OCI-LY7 (cell line): ENCODE results near the gene DUS1L.

ENCODE experiments used
- EZH2phosphoT487 ChIP-seq: fragments of 200-600 bp; sonication (generic); IDR thresholded peaks from 2 replicates; pipeline ENCODE4 v1.6.1; 2018; ENCODE audit warnings: low read depth, borderline replicate concordance, mild to moderate bottlenecking, mixed run types, antibody characterized with exemption, low read length, moderate library complexity, mixed read lengths
- TF ChIP-seq, protein P1 (sequence below): fragments of 200-600 bp; sonication (generic); conservative IDR thresholded peaks from 2 replicates; pipeline ENCODE4 v1.5.1; 2014; ENCODE audit warnings: mild to moderate bottlenecking, antibody characterized with exemption, low read length, moderate library complexity, mixed read lengths

DNA sequence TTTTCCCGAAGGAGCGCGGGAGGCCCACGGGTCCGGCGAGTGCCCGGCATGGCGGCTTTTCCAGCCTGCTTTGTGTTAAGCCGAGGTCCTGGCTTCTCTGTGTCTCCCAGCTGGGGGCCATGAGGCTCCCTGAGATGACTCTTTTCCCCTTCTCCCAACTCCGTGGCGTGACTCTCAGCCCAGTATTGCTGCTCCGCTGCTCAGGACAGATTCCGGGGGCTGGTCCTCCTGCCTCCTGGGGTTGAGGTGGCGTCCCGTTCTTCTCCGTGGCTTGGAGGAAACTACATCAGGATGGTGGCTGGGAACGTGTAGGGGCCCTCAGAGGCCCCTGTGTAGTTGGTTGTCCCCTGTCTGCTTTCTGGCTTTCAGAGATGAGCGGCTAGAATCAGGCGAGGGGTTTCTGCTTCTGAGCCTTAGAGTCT, 13.0 kb downstream of the DUS1L start:
- TF ChIP-seq, protein P1, sequence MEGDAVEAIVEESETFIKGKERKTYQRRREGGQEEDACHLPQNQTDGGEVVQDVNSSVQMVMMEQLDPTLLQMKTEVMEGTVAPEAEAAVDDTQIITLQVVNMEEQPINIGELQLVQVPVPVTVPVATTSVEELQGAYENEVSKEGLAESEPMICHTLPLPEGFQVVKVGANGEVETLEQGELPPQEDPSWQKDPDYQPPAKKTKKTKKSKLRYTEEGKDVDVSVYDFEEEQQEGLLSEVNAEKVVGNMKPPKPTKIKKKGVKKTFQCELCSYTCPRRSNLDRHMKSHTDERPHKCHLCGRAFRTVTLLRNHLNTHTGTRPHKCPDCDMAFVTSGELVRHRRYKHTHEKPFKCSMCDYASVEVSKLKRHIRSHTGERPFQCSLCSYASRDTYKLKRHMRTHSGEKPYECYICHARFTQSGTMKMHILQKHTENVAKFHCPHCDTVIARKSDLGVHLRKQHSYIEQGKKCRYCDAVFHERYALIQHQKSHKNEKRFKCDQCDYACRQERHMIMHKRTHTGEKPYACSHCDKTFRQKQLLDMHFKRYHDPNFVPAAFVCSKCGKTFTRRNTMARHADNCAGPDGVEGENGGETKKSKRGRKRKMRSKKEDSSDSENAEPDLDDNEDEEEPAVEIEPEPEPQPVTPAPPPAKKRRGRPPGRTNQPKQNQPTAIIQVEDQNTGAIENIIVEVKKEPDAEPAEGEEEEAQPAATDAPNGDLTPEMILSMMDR = no peak
- TF ChIP-seq EZH2phosphoT487 = no peak
